HEK293 (cell line): ENCODE data around the gene ZNF648.

Source experiments
- CTCF ChIA-PET: fragments of 350-600 bp; formaldehyde crosslinking; extraction: SDS; loops from one replicate; lab custom pipeline; 2021; ENCODE audit warnings: antibody characterized with exemption; lab: Yijun Ruan, JAX
- POLR2A ChIA-PET: fragments of 300-600 bp; formaldehyde crosslinking; extraction: SDS; loops from one replicate; lab custom pipeline; 2020; ENCODE audit warnings: antibody characterized with exemption, inconsistent platforms; lab: Yijun Ruan, JAX
- H3K27ac ChIP-seq: fragments of 200-500 bp; sonication (Bioruptor generic); 2 replicates; pipeline ENCODE4 v1.5.1; 2014; ENCODE audit warnings: low read depth, low read length, control low read depth, inconsistent platforms; ENCODE audit errors: extremely low read depth
- H3K36me3 ChIP-seq, 2 experiments: fragments of 200-500 bp in 1 of 2; sonication (Bioruptor generic) in 1 of 2; 1 replicate in 1 of 2; 2 replicates in 1 of 2; pipeline ENCODE4 v1.5.1; 2014 to 2017; ENCODE audit warnings: inconsistent platforms in 2 of 2, low read length in 2 of 2; ENCODE audit not compliant: control insufficient read depth in 2 of 2, insufficient read depth in 1 of 2
- H3K4me1 ChIP-seq: fragments of 200-500 bp; sonication (Bioruptor generic); 2 replicates; pipeline ENCODE4 v1.5.1; 2014; ENCODE audit warnings: mild to moderate bottlenecking, low read length, inconsistent platforms; ENCODE audit not compliant: control insufficient read depth, insufficient read depth
- H3K4me3 ChIP-seq: 2 replicates; pipeline ENCODE4 v1.5.1; 2011; ENCODE audit warnings: low read depth, mild to moderate bottlenecking, control low read depth, low read length, moderate library complexity
- H3K9me3 ChIP-seq: fragments of 200-500 bp; sonication (Bioruptor generic); 2 replicates; pipeline ENCODE4 v1.5.1; 2014; ENCODE audit warnings: low read depth, low read length, inconsistent platforms; ENCODE audit not compliant: control insufficient read depth, insufficient read depth
- AEBP2 ChIP-seq: fragments of 450-650 bp; formaldehyde crosslinking; IDR thresholded peaks from 2 replicates; pipeline ENCODE4 v1.5.1; 2016; ENCODE audit warnings: missing biosample characterization, missing genetic modification characterization, borderline replicate concordance
- EGR2 ChIP-seq: fragments of 450-650 bp; formaldehyde crosslinking; IDR thresholded peaks from 2 replicates; pipeline ENCODE4 v1.5.1; 2016; ENCODE audit warnings: low read depth, missing biosample characterization, missing genetic modification characterization
- GLI2 ChIP-seq: fragments of 450-650 bp; formaldehyde crosslinking; IDR thresholded peaks from 2 replicates; pipeline ENCODE4; 2017; ENCODE audit warnings: missing biosample characterization, missing genetic modification characterization, low read depth, borderline replicate concordance
- HIC1 ChIP-seq: fragments of 450-650 bp; formaldehyde crosslinking; IDR thresholded peaks from 2 replicates; pipeline ENCODE4 v1.5.1; 2016; ENCODE audit warnings: missing biosample characterization, missing genetic modification characterization
- KLF1 ChIP-seq: fragments of 450-650 bp; formaldehyde crosslinking; IDR thresholded peaks from 2 replicates; pipeline ENCODE4 v1.5.1; 2016; ENCODE audit warnings: missing biosample characterization, missing genetic modification characterization
- TSHZ1 ChIP-seq: fragments of 450-650 bp; formaldehyde crosslinking; IDR thresholded peaks from 2 replicates; pipeline ENCODE4 v1.5.1; 2016; ENCODE audit warnings: missing biosample characterization, missing genetic modification characterization, borderline replicate concordance
- ZFHX2 ChIP-seq: fragments of 450-650 bp; formaldehyde crosslinking; conservative IDR thresholded peaks from 2 replicates; pipeline ENCODE4 v1.5.1; 2016; ENCODE audit warnings: missing biosample characterization, missing genetic modification characterization
- ZNF174 ChIP-seq: fragments of 450-650 bp; formaldehyde crosslinking; IDR thresholded peaks from 2 replicates; pipeline ENCODE4 v1.5.0; 2017; ENCODE audit warnings: missing biosample characterization, mild to moderate bottlenecking, missing genetic modification characterization
- ZNF391 ChIP-seq: fragments of 450-650 bp; formaldehyde crosslinking; IDR thresholded peaks from 2 replicates; pipeline ENCODE4 v1.5.1; 2016; ENCODE audit warnings: low read depth, missing biosample characterization, missing genetic modification characterization, borderline replicate concordance
- ZNF549 ChIP-seq: fragments of 450-650 bp; IDR thresholded peaks from 2 replicates; pipeline ENCODE4 v1.5.1; 2018; ENCODE audit warnings: missing biosample characterization, missing genetic modification characterization, mild to moderate bottlenecking, inconsistent platforms, moderate library complexity
- ZNF701 ChIP-seq: fragments of 450-650 bp; formaldehyde crosslinking; IDR thresholded peaks from 2 replicates; pipeline ENCODE4 v1.5.1; 2016; ENCODE audit warnings: missing biosample characterization, missing genetic modification characterization
- ZNF76 ChIP-seq: fragments of 450-650 bp; formaldehyde crosslinking; IDR thresholded peaks from 2 replicates; pipeline ENCODE4; 2016; ENCODE audit warnings: low read depth, missing biosample characterization, missing genetic modification characterization, borderline replicate concordance
- ZNF785 ChIP-seq: fragments of 450-650 bp; formaldehyde crosslinking; IDR thresholded peaks from 2 replicates; pipeline ENCODE4 v1.5.1; 2016; ENCODE audit warnings: missing biosample characterization, missing genetic modification characterization

Gene ZNF648

GRCh38 chr1:182092336-182092735, 30.8 kb upstream of the ZNF648 start (continued):
- no peak for TF ChIP-seq ZNF174
- TF ChIP-seq ZFHX2: no peak

DNA sequence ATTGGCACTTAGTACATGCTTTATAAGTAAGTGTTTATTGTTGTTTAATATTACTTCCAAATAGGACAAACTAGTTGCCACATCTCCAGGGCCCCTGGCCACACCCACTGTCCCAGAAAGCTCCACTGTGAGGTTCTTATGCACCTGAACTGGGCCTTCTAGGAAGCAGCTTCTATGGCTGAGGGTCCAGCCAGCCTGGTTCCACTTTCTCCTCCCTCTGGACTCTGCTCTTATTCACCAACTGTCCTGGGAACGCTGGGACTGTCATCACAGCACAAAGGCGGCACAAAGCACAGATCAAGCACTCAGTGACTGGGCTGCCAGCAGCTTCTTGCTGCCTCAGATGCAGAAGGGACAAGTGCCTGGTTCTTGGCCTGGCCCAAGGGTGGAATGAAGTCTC, 29.6 kb upstream of the ZNF648 start:
- ChIA-PET CTCF (interaction anchor here (0.7 to 2.3 kb wide), 4 partner anchors 10 to 306 kb away, joined by 3 to 17 read pairs (median 7); no protein-coding TSS in a partner anchor), POLR2A (no interaction called here)
- H3K4me1 ChIP-seq: no peaks in the 10 kb centered on the region
- TF ChIP-seq ZNF785 (tag by site-specific recombination): no peak
- TF ChIP-seq GLI2 (tag by site-specific recombination): no peak
- no peak for TF ChIP-seq TSHZ1 (tag by site-specific recombination)
- H3K36me3 ChIP-seq: no peaks in the 10 kb centered on the region
- no peak overlapping the region for H3K27ac ChIP-seq
- no peaks in the 10 kb centered on the region for H3K9me3 ChIP-seq
- H3K4me3 ChIP-seq: no peak overlapping the region

DNA sequence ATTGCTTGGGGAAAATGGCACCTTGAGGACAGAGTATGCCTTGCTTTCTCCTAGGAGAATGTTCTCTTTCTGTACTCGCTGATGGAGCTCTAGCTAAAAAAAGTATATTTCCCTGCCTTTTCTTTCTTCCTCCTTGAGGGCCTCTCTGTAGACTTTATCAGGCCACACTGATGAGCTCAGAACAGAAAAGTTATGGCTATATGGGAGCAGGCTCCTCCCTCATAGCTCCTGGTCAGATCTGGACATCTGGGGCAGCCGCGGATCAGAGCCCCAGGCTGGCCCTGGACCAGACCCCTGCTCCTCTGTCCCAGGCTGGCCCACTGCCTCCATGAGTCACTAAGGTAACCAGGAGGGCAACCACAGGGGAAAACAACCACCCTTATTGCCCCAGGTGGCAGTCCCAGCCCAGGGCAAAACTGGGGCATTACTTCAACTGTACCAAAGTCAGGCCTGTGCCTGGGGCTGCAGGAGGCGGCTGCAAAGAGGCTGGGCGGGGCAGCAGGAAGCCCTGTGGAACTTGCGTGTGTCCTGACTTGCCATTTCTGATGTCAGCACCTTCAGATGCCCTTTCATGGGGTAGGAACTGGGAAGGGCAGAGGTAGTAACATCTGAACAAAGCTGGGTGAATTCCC, 26.3 kb upstream of the ZNF648 start:
- Histone ChIP-seq H3K27ac (no peak overlapping the region), H3K4me1 (no peaks in the 10 kb centered on the region), H3K9me3 (no peaks in the 10 kb centered on the region), H3K4me3 (no peak overlapping the region), H3K36me3 (no peaks in the 10 kb centered on the region)
- CTCF ChIA-PET: interaction anchor here (0.6 to 4.9 kb wide), 10 partner anchors 33 to 695 kb away, joined by 3 to 80 read pairs (median 4); no protein-coding TSS in a partner anchor
- POLR2A ChIA-PET: interaction anchor here (0.7 to 0.8 kb wide), 2 partner anchors 304 kb away, joined by 3 to 4 read pairs; no protein-coding TSS in a partner anchor
- TF ChIP-seq AEBP2 (tag by site-specific recombination) (no peak), ZNF76 (no peak), ZNF701 (no peak), ZNF391 (no peak), EGR2 (tag by site-specific recombination) (no peak), HIC1 (tag by site-specific recombination) (no peak)

DNA sequence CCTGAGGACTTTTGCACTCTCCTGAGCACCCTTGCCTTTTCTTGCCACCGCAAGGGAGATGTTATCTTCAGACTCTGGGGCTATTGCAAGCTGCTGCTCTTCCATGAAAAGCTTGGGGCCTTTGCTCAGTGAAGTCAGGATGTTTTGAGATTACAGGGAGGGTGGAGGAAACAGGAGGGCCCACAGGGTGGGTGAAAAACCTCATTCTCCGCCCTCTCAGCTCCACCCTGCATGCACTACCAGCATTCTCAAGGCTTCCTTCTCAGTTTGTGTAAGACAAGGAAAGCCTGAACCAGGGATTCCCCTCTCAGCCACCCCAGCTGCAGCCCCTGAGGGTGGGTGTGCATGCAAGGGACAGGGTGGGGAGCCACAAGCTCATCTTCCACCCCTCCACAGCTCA, 25.8 kb upstream of the ZNF648 start:
- TF ChIP-seq KLF1: peak; percentile 74
- TF ChIP-seq ZNF549 (tag by site-specific recombination): no peak
- ChIA-PET CTCF (interaction anchor here (0.6 to 4.9 kb wide), 10 partner anchors 10 to 695 kb away, joined by 3 to 80 read pairs (median 3); no protein-coding TSS in a partner anchor), POLR2A (interaction anchor here (0.8 kb wide), 1 partner anchor 305 kb away, joined by 4 read pairs; no protein-coding TSS in a partner anchor)
- Histone ChIP-seq H3K4me1 (no peaks in the 10 kb centered on the region), H3K27ac (no peak overlapping the region), H3K36me3 (no peaks in the 10 kb centered on the region), H3K9me3 (no peaks in the 10 kb centered on the region), H3K4me3 (no peak overlapping the region)
